Measurements from ENCODE around the gene NFE2L1. TPM values are rescaled to one million over a fixed set of nuclear protein-coding genes. Genes with fewer than 3 reads are reported as not detected.

Gene NFE2L1
- total and polyA plus RNA-seq, 9 of the 15 experiments (the other 6 are each of a cell fraction or from before 2014, with no cell fraction given), result 2.0 to 68.6 (median 39.7) TPM

- TF ChIP-seq ZNF740 (CRISPR knock-in tag; IDR thresholded peaks at IDR 0.05), result no peak
- no peak for TF ChIP-seq ZNF740 (tag; IDR thresholded peaks at IDR 0.05)
- TF ChIP-seq POLR2H (tag; IDR thresholded peaks at IDR 0.05; ENCODE audit: low read depth), result no peak
- TF ChIP-seq AFF1 (IDR thresholded peaks at IDR 0.05; ENCODE audit: low read depth in 1 of 2, partially characterized antibody in 2 of 2), result peak in 1 of 2 experiments; percentile 34
- TF ChIP-seq ZNF354B (CRISPR knock-in tag; IDR thresholded peaks at IDR 0.05), result no peak
- no peak for TF ChIP-seq GATA2 (CRISPR knock-in tag; IDR thresholded peaks at IDR 0.05)
- TF ChIP-seq TSHZ1 (CRISPR knock-in tag; IDR thresholded peaks at IDR 0.05), result no peak
- TF ChIP-seq XRCC5 (IDR thresholded peaks at IDR 0.05; ENCODE audit: low read depth, low read length), result 0 out of 2 replicates have a peak, but pooled peaks have one; percentile 36
- no peak for TF ChIP-seq KDM4B (IDR thresholded peaks at IDR 0.05; ENCODE audit: borderline replicate concordance in 2 of 2, low read depth in 1 of 2)
- TF ChIP-seq TRIM24 (IDR thresholded peaks at IDR 0.05), result no peak
- TF ChIP-seq U2AF1 (optimal IDR thresholded peaks at IDR 0.05; ENCODE audit: low read depth, low read length), result no peak
- TF ChIP-seq SFPQ (IDR thresholded peaks at IDR 0.05; ENCODE audit: low read depth, low read length), result no peak
- TF ChIP-seq MTA1 (IDR thresholded peaks at IDR 0.05; ENCODE audit: borderline replicate concordance), result peak; percentile 49; the same call in 1 of the 2 replicates
- TF ChIP-seq TAF9B (IDR thresholded peaks at IDR 0.05; ENCODE audit: partially characterized antibody), result no peak
- TF ChIP-seq RHOXF2B (CRISPR knock-in tag; conservative IDR thresholded peaks at IDR 0.05), result no peak
- no peak for TF ChIP-seq FOXO4 (CRISPR knock-in tag; IDR thresholded peaks at IDR 0.05)
Measured at GRCh38 chr17:48014595-48015111, 33.5 kb upstream of the NFE2L1 start (continued).
